Erythroblast (primary cell): ENCODE measurements around the gene ALDH16A1.

ENCODE experiments used
- GATA1 ChIP-seq: IDR thresholded peaks from 2 replicates; pipeline ENCODE4 v1.6.1; 2011; ENCODE audit warnings: low read depth, mild to moderate bottlenecking, control low read depth, low read length, moderate library complexity
- POLR2A ChIP-seq: IDR thresholded peaks from 2 replicates; pipeline ENCODE4 v1.6.1; 2011; ENCODE audit warnings: mild to moderate bottlenecking, low read length

GRCh38 chr19:49422407-49423070 lies 30.5 kb upstream of the ALDH16A1 start:
- TF ChIP-seq POLR2A, result no peak
- TF ChIP-seq GATA1, result no peak
